CD1c-positive myeloid dendritic cell (primary cell): ENCODE data around the gene RAB3A.
"Not testable (repeated sequence)": the region's sequence is repeated elsewhere in the genome, so short reads cannot be mapped to it uniquely, and the experiment has no call there.

Source experiments
- DNase-seq: peaks from one replicate; pipeline ENCODE4 v3.0.0-alpha.2; 2016; ENCODE audit errors: extremely low spot score

The RAB3A gene

GRCh38 chr19:18168673-18169381 lies 35.0 kb downstream of the RAB3A start:
- peak; percentile 19 for DNase-seq

GRCh38 chr19:18167975-18168645 lies 35.7 kb downstream of the RAB3A start:
- peak; percentile 67 for DNase-seq

GRCh38 chr19:18167011-18167410 lies 36.8 kb downstream of the RAB3A start:
- no peak for DNase-seq

GRCh38 chr19:18165794-18166544 lies 37.9 kb downstream of the RAB3A start:
- no peak for DNase-seq

GRCh38 chr19:18164072-18164471 lies 39.8 kb downstream of the RAB3A start:
- no peak for DNase-seq

- DNase-seq, result no peak
These were observed 42.2 kb downstream of the RAB3A start for GRCh38 chr19:18161636-18162002.

GRCh38 chr19:18160971-18161635 lies 42.7 kb downstream of the RAB3A start:
- DNase-seq, result peak; percentile 90

- DNase-seq, result no peak
These were observed 43.3 kb downstream of the RAB3A start for GRCh38 chr19:18160493-18160970.

- DNase-seq, result no peak
These were observed 44.0 kb downstream of the RAB3A start for GRCh38 chr19:18159810-18160209.

- DNase-seq, result not testable (repeated sequence)
These were observed 44.7 kb downstream of the RAB3A start for GRCh38 chr19:18159059-18159616.

GRCh38 chr19:18158467-18158866 lies 45.4 kb downstream of the RAB3A start:
- DNase-seq, result no peak

GRCh38 chr19:18157465-18158063 lies 46.3 kb downstream of the RAB3A start:
- no peak for DNase-seq

- DNase-seq, result no peak
These were observed 46.9 kb downstream of the RAB3A start for GRCh38 chr19:18156841-18157464.

GRCh38 chr19:18156268-18156667 lies 47.6 kb downstream of the RAB3A start:
- DNase-seq, result no peak

GRCh38 chr19:18155095-18156087 lies 48.5 kb downstream of the RAB3A start:
- DNase-seq, result no peak

GRCh38 chr19:18153556-18154134 lies 50.2 kb downstream of the RAB3A start:
- no peak for DNase-seq

- peak; percentile 100 for DNase-seq
These were observed 50.9 kb downstream of the RAB3A start, which contains the start of gene PIK3R2 for GRCh38 chr19:18152817-18153555. TSS of gene PIK3R2 (plus strand) at chr19:18153163. CDS start at chr19:18155880, 2,717 bp downstream.

- DNase-seq, result peak; percentile 100
These were observed 51.4 kb downstream of the RAB3A start for GRCh38 chr19:18152442-18152816.
